Aorta (tissue), 5 donors: ENCODE measurements around the gene LMO4. TPM values are rescaled to one million over a fixed set of nuclear protein-coding genes. Genes with fewer than 3 reads are reported as not detected.

Source experiments
- ATAC-seq: fragments of 200-7000 bp; cut with Tn5 transposase; one replicate; pipeline ENCODE4 v1.9.1; 2022; ENCODE audit warnings: moderate library complexity; ENCODE audit not compliant: low FRiP score
- DNase-seq, 2 donors: peaks; one replicate each; pipeline ENCODE4 v3.0.0-alpha.2; 2020
- H3K27ac ChIP-seq, 2 donors: one replicate each; pipeline ENCODE4 v1.5.1; 2013; ENCODE audit warnings: low read length in 2 of 2, mild to moderate bottlenecking in 2 of 2, moderate library complexity in 2 of 2, control low read depth in 1 of 2, inconsistent platforms in 1 of 2, low read depth in 1 of 2
- H3K27me3 ChIP-seq, 2 donors: one replicate each; pipeline ENCODE4 v1.6.1; 2013; ENCODE audit warnings: control low read depth in 1 of 2, low read length in 1 of 2, mild to moderate bottlenecking in 1 of 2, moderate library complexity in 1 of 2; ENCODE audit not compliant: insufficient read depth in 2 of 2, control insufficient read depth in 1 of 2
- H3K36me3 ChIP-seq, 2 donors: one replicate each; pipeline ENCODE4 v1.6.1; 2013; ENCODE audit warnings: control low read depth in 1 of 2, low read length in 1 of 2, mild to moderate bottlenecking in 1 of 2; ENCODE audit not compliant: insufficient read depth in 2 of 2, control insufficient read depth in 1 of 2
- H3K4me1 ChIP-seq, 2 donors: one replicate each; pipeline ENCODE4 v1.6.1; 2013; ENCODE audit warnings: low read length in 2 of 2, control low read depth in 1 of 2, mild to moderate bottlenecking in 1 of 2, moderate library complexity in 1 of 2; ENCODE audit not compliant: insufficient read depth in 2 of 2, control insufficient read depth in 1 of 2
- H3K4me3 ChIP-seq, 2 donors: one replicate each; pipeline ENCODE4 v1.5.1; 2013; ENCODE audit warnings: low read length in 2 of 2, control low read depth in 1 of 2, mild to moderate bottlenecking in 1 of 2
- H3K9me3 ChIP-seq: one replicate; pipeline ENCODE4 v1.6.1; 2013; ENCODE audit warnings: mild to moderate bottlenecking, low read length; ENCODE audit not compliant: control insufficient read depth
- WGBS, 2 donors: extraction: QIAGEN DNeasy Blood & Tissue Kit; methylation state at CpG; one replicate each; pipeline ENCODE4 v1.1.7; 2013; 5-methylcytosine and 5-hydroxymethylcytosine counted together
- intact Hi-C, 2 donors: fragments of 100-400 bp; cut with DNase I; formaldehyde crosslinking; loops; one replicate each; pipeline versions ENCODE4 v1.14.2 to v1.15.0; 2022
- polyA plus RNA-seq, 2 donors: library from polyadenylated mRNA; stranded (reverse); fragments of 200-250 nt; gene quantifications; one replicate each; pipeline ENCODE4 v1.2.3, GENCODE V29; 2013
- total RNA-seq, 2 donors: library from RNA; stranded (reverse); fragmentation: NEBNext Ultra II Directional; extraction: Animal tissue kit (Norgen Biotek cat#: 25700); gene quantifications; one replicate each; pipeline ENCODE4 v1.2.1, GENCODE V29; 2021
- donor health status: healthy with polysubstance abuse.
- donor health status: Bipolar disorder and iron deficiency.
- donor health status: DM: no; HTN: no; CAD: no.
- donor health status: DM: no; HTN: no; CAD: no.
- donor health status: DM: yes; HTN: yes; CAD: no.

The LMO4 gene
- total and polyA plus RNA-seq, 4 donors, result 42.5 to 51.8 (median 48.1) TPM

GRCh38 chr1:87388411-87388810 lies 59.7 kb downstream of the LMO4 start:
- Histone ChIP-seq H3K27ac (no peak overlapping the region), H3K4me1 (no peaks in the 10 kb centered on the region), H3K36me3 (no peaks in the 10 kb centered on the region), H3K9me3 (no peaks in the 10 kb centered on the region), H3K27me3 (no peaks in the 10 kb centered on the region), H3K4me3 (no peak overlapping the region)
- no peak for ATAC-seq
- no peak for DNase-seq
- intact Hi-C loops, result no loop called here

GRCh38 chr1:87389011-87389410 lies 60.3 kb downstream of the LMO4 start:
- H3K9me3 ChIP-seq, result no peaks in the 10 kb centered on the region
- H3K27ac ChIP-seq, result no peak overlapping the region
- no peaks in the 10 kb centered on the region for H3K36me3 ChIP-seq
- no peak for DNase-seq
- intact Hi-C loops, result no loop called here
- H3K4me1 ChIP-seq, result no peaks in the 10 kb centered on the region
- WGBS, 2 donors, result 9 to 26% methylated on average over 1 of the region's 1 CpG
- no peak for ATAC-seq
- H3K4me3 ChIP-seq, result no peak overlapping the region
- H3K27me3 ChIP-seq, result no peaks in the 10 kb centered on the region

- Histone ChIP-seq H3K36me3 (no peaks in the 10 kb centered on the region), H3K27me3 (no peaks in the 10 kb centered on the region), H3K27ac (no peak overlapping the region), H3K9me3 (no peaks in the 10 kb centered on the region), H3K4me3 (no peak overlapping the region), H3K4me1 (no peaks in the 10 kb centered on the region)
- intact Hi-C loops, result no loop called here
- DNase-seq (no peak), ATAC-seq (no peak)
- 90 to 91% methylated on average over 3 of the region's 3 CpGs for WGBS, 2 donors
These were observed 60.9 kb downstream of the LMO4 start for GRCh38 chr1:87389546-87389945.

GRCh38 chr1:87392248-87393192 lies 63.8 kb downstream of the LMO4 start:
- H3K4me3 ChIP-seq, result no peak overlapping the region
- no peaks in the 10 kb centered on the region for H3K9me3 ChIP-seq
- no peak for DNase-seq
- no peak overlapping the region for H3K27ac ChIP-seq
- H3K4me1 ChIP-seq, result no peaks in the 10 kb centered on the region
- H3K27me3 ChIP-seq, result no peaks in the 10 kb centered on the region
- 46 to 50% methylated on average over 7 of the region's 7 CpGs for WGBS, 2 donors
- ATAC-seq, result no peak
- intact Hi-C loops, result no loop called here
- no peaks in the 10 kb centered on the region for H3K36me3 ChIP-seq

- ATAC-seq, result no peak
- Histone ChIP-seq H3K4me3 (no peak overlapping the region), H3K4me1 (no peaks in the 10 kb centered on the region), H3K27me3 (no peaks in the 10 kb centered on the region), H3K9me3 (no peaks in the 10 kb centered on the region), H3K36me3 (no peaks in the 10 kb centered on the region), H3K27ac (no peak overlapping the region)
- DNase-seq, result no peak
- 82 to 85% methylated on average over 3 of the region's 3 CpGs for WGBS, 2 donors
- intact Hi-C loops, result no loop called here
These were observed 64.9 kb downstream of the LMO4 start for GRCh38 chr1:87393445-87394085.

- WGBS, 2 donors, result 89 to 90% methylated on average over 9 of the region's 9 CpGs
- Histone ChIP-seq H3K27me3 (no peaks in the 10 kb centered on the region), H3K4me1 (no peaks in the 10 kb centered on the region), H3K27ac (no peak overlapping the region), H3K4me3 (no peak overlapping the region), H3K36me3 (no peaks in the 10 kb centered on the region), H3K9me3 (no peaks in the 10 kb centered on the region)
- DNase-seq, result no peak
- intact Hi-C loops, result no loop called here
- no peak for ATAC-seq
These were observed 65.8 kb downstream of the LMO4 start for GRCh38 chr1:87394513-87394912.

- WGBS, 2 donors, result 94 to 96% methylated on average over 2 of the region's 2 CpGs
- no peaks in the 10 kb centered on the region for H3K4me1 ChIP-seq
- ATAC-seq, result no peak
- no peaks in the 10 kb centered on the region for H3K9me3 ChIP-seq
- H3K4me3 ChIP-seq, result no peak overlapping the region
- intact Hi-C loops, result no loop called here
- no peaks in the 10 kb centered on the region for H3K27me3 ChIP-seq
- no peak overlapping the region for H3K27ac ChIP-seq
- DNase-seq, result no peak
- H3K36me3 ChIP-seq, result no peaks in the 10 kb centered on the region
These were observed 66.3 kb downstream of the LMO4 start for GRCh38 chr1:87394982-87395381.
